KMS-11 (cell line): ENCODE measurements around the gene PTPRN2.

Experiments used
- H2AFZ ChIP-seq: fragments of 200-600 bp; sonication (generic); 2 replicates; pipeline ENCODE4 v1.6.1; 2016; ENCODE audit warnings: antibody characterized with exemption, mixed run types, low read depth
- H3K27ac ChIP-seq: fragments of 200-600 bp; sonication (generic); 2 replicates; pipeline ENCODE4 v1.6.1; 2016; ENCODE audit warnings: mild to moderate bottlenecking, mixed run types
- H3K27me3 ChIP-seq: fragments of 200-600 bp; sonication (generic); 2 replicates; pipeline ENCODE4 v1.6.1; 2017; ENCODE audit warnings: mild to moderate bottlenecking, low read depth, mixed run types, moderate library complexity; ENCODE audit not compliant: insufficient read depth
- H3K36me3 ChIP-seq: fragments of 200-600 bp; sonication (generic); 2 replicates; pipeline ENCODE4 v1.6.1; 2017; ENCODE audit warnings: mild to moderate bottlenecking, mixed run types; ENCODE audit not compliant: insufficient read depth
- H3K4me1 ChIP-seq: fragments of 200-600 bp; sonication (generic); 2 replicates; pipeline ENCODE4 v1.6.1; 2016; ENCODE audit warnings: mild to moderate bottlenecking, low read depth, mixed run types; ENCODE audit not compliant: poor library complexity, severe bottlenecking
- H3K4me2 ChIP-seq: fragments of 200-600 bp; sonication (generic); 2 replicates; pipeline ENCODE4 v1.7.0; 2016; ENCODE audit warnings: mild to moderate bottlenecking, mixed run types
- H3K4me3 ChIP-seq: fragments of 200-600 bp; sonication (generic); IDR thresholded peaks from 2 replicates; pipeline ENCODE4 v1.6.1; 2017; ENCODE audit warnings: low read depth, low read length, mixed read lengths; ENCODE audit not compliant: insufficient read depth
- H3K79me2 ChIP-seq: fragments of 200-600 bp; sonication (generic); 2 replicates; pipeline ENCODE4 v1.6.1; 2016; ENCODE audit warnings: low read depth, mixed run types; ENCODE audit not compliant: insufficient read depth
- H3K9ac ChIP-seq: fragments of 200-600 bp; sonication (generic); 2 replicates; pipeline ENCODE4 v1.6.1; 2016; ENCODE audit warnings: mild to moderate bottlenecking, mixed run types
- H4K20me1 ChIP-seq: fragments of 200-600 bp; sonication (generic); 2 replicates; pipeline ENCODE4 v1.6.1; 2016; ENCODE audit warnings: mild to moderate bottlenecking, mixed run types; ENCODE audit not compliant: insufficient read depth
- CTCF ChIP-seq: fragments of 200-600 bp; sonication (generic); conservative IDR thresholded peaks from 2 replicates; pipeline ENCODE4 v1.6.1; 2017; ENCODE audit warnings: low read depth, mild to moderate bottlenecking, antibody characterized with exemption, low read length, moderate library complexity, mixed read lengths

PTPRN2 gene

GRCh38 chr7:157633465-157634185, 954.0 kb downstream of the PTPRN2 start:
- Histone ChIP-seq H2AFZ (no peak overlapping the region), H3K27ac (no peak overlapping the region), H3K27me3 (peaks cover 20% of the 10 kb centered on the region; the same call in 1 of the 2 replicates), H3K4me3 (no peak overlapping the region), H3K36me3 (no peaks in the 10 kb centered on the region), H3K9ac (no peak overlapping the region), H3K4me1 (no peaks in the 10 kb centered on the region), H3K4me2 (no peak overlapping the region), H3K79me2 (no peaks in the 10 kb centered on the region), H4K20me1 (no peaks in the 10 kb centered on the region)
- no peak for TF ChIP-seq CTCF

- Histone ChIP-seq H3K4me2 (no peak overlapping the region), H3K4me1 (no peaks in the 10 kb centered on the region), H2AFZ (no peak overlapping the region), H3K27ac (no peak overlapping the region), H3K79me2 (no peaks in the 10 kb centered on the region), H3K27me3 (peaks cover 20% of the 10 kb centered on the region; the same call in 1 of the 2 replicates), H4K20me1 (no peaks in the 10 kb centered on the region), H3K4me3 (no peak overlapping the region), H3K36me3 (no peaks in the 10 kb centered on the region), H3K9ac (no peak overlapping the region)
- TF ChIP-seq CTCF, result no peak
These were observed 957.2 kb downstream of the PTPRN2 start for GRCh38 chr7:157630301-157630853.

- peaks cover 20% of the 10 kb centered on the region; the same call in 1 of the 2 replicates for H3K27me3 ChIP-seq
- no peaks in the 10 kb centered on the region for H4K20me1 ChIP-seq
- no peak overlapping the region for H3K4me2 ChIP-seq
- H2AFZ ChIP-seq, result no peak overlapping the region
- H3K4me3 ChIP-seq, result no peak overlapping the region
- H3K9ac ChIP-seq, result no peak overlapping the region
- H3K79me2 ChIP-seq, result no peaks in the 10 kb centered on the region
- TF ChIP-seq CTCF, result no peak
- H3K4me1 ChIP-seq, result no peaks in the 10 kb centered on the region
- no peaks in the 10 kb centered on the region for H3K36me3 ChIP-seq
- H3K27ac ChIP-seq, result no peak overlapping the region
These were observed 959.2 kb downstream of the PTPRN2 start for GRCh38 chr7:157628456-157628855.

- H3K27ac ChIP-seq, result no peak overlapping the region
- no peak for TF ChIP-seq CTCF
- peaks cover 20% of the 10 kb centered on the region; the same call in 1 of the 2 replicates for H3K27me3 ChIP-seq
- H4K20me1 ChIP-seq, result no peaks in the 10 kb centered on the region
- no peaks in the 10 kb centered on the region for H3K36me3 ChIP-seq
- H3K4me3 ChIP-seq, result no peak overlapping the region
- no peaks in the 10 kb centered on the region for H3K4me1 ChIP-seq
- H3K4me2 ChIP-seq, result no peak overlapping the region
- H3K9ac ChIP-seq, result no peak overlapping the region
- H2AFZ ChIP-seq, result no peak overlapping the region
- H3K79me2 ChIP-seq, result no peaks in the 10 kb centered on the region
These were observed 960.0 kb downstream of the PTPRN2 start for GRCh38 chr7:157627646-157628045.
